GM19455 (cell line): ENCODE measurements around the gene AGMAT.
"Not testable (repeated sequence)": the region's sequence is repeated elsewhere in the genome, so short reads cannot be mapped to it uniquely, and the experiment has no call there.

Source experiments
- ATAC-seq: cut with Tn5 transposase; IDR thresholded peaks from one replicate; pipeline ENCODE4 v1.9.1; 2021; ENCODE audit not compliant: unreplicated experiment

AGMAT gene

DNA sequence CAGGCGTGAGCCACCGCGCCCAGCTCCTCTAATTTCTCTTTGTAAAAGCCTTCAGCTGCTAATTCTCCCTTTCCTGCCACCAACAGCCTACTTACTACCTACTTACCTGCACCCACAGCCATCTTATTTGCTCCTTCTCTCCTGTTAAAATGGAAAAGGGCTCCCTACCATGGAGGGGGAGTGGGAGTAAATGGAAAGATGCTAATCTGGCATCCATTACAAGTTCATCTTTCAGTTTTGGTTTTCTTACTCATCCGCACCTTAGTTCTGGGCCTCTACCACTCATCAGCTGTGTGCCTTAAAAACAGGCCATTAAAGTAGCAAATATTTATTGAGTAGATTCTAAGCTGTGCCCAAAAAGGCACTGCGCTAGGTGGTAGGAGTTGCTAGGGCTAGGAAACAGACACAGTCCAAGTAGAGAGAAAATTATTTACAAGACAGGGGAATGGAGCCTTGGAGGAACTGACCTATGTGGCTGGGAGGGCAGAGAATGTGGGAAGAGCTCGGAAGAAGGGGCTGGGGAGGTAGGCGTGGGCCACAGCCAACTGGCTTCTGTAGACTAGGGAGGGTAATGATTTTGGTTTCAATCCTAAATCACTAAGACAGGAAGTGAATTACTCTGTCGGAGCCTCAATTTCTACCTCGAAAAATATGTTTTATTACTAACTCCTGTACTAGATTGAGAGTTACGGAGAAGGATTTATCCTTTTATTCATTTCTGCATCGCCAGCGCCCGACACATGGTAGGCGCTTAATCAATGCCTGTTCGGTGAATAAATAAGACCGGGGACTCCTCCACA, 31.7 kb upstream of the AGMAT start:
- peak; percentile 12 for ATAC-seq

DNA sequence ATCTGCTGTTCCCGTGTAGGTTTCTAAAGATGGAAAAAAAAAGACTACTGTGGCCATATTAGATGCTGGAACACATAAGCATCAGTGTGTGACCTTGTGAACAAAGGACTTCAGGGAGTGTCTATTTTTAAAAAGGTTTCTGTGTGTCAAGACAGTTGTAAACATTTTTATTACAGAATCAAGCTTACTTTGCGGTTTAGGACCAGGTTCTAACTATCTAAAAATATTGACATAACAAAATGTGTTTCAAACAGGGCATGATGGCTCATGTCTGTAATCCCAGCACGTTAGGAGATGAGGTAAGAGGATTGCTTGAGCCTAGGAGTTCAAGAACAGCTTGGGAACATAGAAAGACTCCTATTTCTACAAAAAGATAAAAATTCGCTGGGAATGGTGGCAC, 25.3 kb upstream of the AGMAT start:
- ATAC-seq, result no peak

DNA sequence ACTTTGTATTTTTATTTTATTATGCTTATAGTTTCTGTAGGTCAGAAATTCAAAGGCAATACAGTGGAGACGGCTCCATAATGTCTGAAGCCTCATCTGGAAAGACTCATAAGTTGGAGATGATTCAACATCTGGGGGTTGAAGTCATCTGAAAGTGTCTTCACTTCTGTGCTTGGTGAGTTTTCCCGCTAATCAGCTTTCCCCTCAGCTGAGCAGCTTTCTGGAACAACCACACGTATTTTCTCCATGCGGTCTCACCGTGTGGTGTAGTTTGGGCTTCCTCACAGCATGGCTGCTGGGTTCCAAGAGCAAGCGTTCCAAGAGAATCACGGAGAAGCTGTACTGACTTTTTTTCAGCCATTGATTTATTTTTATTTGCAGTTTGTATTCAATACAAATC, 24.8 kb upstream of the AGMAT start:
- no peak for ATAC-seq

DNA sequence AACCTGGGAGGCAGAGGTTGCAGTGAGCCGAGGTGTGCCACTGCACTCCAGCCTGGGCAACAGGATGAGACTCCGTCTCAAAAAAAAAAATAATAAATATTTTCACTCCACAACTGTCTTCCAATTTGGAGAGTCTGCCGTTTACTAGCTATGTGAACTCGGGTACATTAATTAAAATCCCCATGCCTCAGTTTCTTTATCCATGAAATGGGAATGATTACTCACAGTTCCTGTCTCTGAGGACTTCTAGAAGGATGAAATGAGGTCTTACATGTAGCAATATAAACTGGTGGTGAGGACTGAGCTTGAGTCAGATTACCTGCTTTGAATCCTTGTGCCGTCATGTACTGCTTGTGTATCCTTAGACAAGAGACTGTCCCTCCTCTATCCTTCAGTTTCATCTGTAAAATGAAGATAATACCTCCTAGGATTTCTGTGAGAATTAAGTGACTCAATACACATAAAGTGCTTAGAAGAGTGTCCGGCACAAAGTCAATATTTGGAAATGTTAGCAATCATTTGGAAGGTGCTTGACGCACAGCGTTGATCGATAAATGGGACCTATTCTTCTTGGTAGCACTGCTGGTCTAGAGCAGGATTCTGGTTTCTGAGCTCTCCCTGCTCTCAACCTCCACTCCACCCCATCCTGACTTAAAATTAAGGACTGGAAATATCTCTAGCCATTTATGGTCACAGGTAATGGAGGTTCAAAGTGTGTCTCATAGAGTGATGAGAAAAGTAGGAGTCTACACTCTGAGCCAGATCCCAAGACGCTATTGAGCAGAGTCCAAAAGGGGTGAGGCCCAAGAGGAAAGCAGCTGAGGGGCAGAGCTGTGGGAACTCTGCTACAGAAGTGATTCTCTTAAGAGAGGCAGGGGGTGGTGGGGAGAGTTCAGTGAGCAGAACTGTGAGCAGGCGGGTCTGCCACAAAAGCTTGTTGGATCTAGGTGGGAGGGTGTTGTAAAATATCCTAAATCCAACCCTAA, 20.8 kb upstream of the AGMAT start:
- no peak for ATAC-seq

DNA sequence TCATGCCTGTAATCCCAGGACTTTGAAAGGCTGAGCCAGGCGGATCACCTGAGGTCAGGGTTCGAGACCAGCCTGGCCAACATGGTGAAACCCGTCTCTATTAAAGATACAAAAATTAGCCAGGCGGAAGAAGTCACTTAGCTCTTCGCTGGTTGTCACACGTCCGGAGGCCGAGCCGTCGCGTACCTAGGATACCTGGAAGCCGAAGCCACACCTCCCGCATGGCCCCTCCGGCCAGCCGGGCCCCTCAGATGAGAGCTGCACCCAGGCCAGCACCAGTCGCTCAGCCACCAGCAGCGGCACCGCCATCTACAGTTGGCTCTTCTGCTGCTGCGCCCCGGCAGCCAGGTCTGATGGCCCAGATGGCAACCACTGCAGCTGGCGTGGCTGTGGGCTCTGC, 19.5 kb upstream of the AGMAT start:
- ATAC-seq, result not testable (repeated sequence)

DNA sequence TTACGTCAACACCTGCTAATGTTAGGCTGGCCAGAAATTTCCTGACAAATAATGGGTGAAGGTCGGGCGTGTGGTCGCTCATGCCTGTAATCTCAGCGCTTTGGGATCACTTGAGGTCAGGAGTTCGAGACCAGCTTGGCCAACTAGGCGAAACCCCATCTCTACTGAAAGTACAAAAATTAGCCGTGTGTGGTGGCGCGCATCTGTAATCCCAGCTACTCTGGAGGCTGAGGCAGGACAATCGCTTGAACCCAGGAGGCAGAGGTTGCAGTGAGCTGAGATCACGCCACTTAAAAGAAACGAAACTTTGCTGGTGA, 19.1 kb upstream of the AGMAT start:
- not testable (repeated sequence) for ATAC-seq

DNA sequence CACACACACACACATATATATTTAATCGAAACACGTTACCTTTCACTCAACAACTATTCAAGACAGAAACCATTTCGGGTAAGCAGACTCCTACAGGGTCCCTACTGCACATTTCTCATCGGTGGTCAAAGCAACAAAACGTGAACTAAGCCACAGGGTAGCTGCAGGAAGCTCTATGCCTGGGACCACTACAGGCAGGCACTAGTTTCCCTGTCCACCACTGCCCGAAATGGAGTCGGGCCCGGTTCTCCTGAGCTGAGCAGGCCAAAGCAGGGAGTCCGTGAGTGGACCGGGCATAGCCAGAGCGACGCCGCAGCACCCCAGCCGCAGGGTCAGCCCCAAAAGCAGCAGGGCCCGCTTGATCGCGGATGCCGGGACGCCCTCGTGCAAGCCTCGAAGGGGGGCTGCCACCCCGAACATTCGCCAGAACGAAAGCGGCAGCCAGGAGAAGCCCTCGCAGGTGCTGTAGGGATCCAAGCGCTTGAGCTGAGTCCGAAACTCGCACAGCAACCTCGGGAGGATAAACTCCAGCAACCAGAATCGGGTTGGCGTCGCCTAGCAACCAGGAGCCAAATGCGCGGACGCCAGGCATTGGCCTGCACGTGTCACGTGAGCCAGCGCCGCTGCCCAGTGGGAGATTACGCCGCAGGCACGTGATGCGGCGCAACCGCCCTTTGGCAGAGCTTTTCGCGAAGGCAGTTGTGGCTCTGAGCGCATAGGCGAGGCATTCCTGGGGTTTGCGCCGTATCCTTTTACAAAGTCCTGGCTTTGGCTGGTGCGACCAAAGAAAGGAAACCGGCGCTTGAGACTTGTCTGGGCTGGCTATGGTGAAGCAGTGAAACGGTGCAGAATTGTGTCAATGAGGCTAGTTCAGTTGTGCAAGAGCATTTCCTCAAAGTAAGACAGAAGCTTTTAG, 18.5 kb upstream of the AGMAT start:
- ATAC-seq, result peak; percentile 97

DNA sequence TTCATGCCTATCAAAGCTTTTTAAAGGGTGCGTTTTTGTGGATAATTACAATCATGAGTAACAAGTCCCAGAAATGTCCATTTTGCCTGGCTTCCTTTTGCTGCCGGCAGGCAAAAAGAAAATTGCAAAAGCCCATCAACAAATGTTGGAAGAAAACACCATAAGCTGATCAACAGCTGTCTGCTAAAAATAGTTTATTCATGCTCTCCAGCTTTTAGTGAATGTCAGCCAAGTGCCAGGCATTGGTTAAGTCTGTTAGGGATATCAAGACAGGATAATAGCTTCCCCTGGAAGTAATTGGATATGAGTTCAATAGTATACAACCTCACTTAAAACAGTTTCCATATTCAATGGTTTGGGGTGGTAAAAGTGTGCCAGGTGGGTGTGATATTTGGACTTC, 13.6 kb upstream of the AGMAT start:
- no peak for ATAC-seq

DNA sequence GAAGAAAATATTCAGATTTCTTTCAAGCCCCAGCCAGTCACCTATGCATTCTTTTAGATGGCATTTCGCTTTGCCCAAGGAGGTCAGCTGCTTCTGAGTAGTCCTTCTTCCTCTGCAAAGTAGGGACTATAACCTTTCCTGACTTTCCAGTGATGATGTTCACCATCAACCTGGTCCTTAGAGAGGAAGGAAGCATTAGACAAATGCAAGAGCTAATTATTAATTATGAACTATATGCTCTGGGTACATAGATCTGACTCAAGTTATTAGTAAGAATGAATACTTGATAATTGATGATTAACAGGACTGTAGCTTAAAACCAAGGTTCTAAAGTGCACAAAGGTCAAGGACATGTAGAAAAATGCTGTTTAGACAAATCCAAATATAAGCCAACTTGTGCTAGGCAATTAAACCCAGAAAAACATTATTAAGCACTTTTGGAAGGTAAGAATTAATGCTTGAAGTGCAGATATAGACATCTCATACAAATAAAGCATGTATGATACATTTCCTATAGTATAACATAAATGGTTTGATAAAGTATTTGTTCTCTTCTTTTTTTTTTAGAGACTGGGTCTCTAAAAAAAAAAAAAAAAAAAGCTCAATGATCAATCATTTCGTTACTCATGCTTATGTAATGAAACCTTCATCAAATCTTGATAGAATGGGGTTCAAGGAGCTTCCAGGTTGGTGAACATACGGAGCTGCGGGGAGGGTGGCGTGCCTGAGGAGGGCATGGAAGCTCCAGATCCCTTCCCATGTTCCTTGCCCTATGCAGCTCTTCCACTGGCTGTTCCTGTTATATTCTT, 11.2 kb upstream of the AGMAT start:
- ATAC-seq, result no peak

DNA sequence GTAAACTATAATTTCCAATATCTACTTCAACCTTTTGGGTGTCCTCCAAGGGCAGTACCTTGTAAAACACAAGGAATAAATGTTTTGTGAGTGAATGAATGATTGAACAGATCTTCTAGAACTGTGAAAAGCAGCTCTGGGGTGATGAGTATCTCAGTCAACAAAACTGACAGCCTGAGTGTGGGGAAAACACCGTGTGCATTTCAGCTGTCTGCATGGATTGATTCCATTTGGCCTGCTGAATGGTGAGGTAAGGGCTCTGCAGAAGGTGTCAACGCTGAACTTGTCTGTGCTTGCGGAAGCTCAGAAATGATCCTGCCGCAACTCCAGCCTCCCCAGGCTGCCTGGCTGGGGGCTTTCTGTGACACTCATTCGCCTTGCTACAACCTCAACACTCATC, 7.4 kb upstream of the AGMAT start:
- no peak for ATAC-seq

DNA sequence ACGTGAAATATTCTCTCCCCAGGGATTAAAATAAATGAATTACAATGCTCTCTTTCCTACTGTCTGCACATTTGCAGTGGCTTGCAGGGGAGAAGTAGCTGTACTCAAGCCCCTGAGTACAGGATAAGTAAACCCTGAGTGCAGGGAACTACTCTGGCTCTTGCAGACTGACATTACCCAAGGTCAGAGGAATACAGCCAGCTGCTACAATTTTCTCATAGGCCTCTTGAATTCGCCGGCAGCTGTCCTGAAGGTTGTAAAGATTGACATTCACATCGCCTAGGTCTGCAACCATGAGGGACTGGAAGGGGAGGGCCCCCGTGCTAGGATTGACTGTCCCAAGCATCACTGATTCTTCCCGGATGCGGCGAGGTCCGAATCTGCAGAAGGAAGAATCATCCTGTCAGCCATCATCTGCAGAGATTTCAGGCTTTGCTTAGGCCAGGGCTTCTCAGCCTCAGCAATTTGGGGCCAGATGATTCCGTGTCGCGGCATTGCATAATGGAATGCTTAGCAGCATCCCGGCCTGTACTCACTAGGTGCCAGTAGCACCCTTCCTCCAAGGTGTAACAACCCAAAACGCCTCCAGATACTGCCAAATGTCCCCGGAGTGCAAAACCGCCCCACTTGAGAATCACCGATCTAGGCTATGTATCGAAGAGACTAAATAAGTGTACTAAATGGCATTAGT, 1.7 kb downstream of the AGMAT start:
- no peak for ATAC-seq

DNA sequence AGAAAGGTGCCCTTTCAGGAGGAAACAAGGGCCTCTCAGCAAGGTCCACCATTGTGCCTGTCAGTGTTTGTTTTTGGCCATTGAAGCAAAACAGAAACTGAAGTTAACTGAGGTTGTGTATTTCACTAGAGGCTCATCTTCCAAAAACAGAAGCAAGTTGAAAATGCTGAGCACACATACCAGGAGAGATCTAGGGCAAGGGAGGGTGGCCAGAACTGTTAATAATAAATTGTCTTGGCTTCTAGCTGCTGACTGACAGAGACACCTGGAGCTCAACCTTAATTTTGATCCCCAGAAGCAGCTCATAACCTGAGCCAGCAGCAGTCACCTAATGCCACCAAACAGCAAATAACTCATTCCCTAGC, 5.2 kb downstream of the AGMAT start:
- no peak for ATAC-seq

DNA sequence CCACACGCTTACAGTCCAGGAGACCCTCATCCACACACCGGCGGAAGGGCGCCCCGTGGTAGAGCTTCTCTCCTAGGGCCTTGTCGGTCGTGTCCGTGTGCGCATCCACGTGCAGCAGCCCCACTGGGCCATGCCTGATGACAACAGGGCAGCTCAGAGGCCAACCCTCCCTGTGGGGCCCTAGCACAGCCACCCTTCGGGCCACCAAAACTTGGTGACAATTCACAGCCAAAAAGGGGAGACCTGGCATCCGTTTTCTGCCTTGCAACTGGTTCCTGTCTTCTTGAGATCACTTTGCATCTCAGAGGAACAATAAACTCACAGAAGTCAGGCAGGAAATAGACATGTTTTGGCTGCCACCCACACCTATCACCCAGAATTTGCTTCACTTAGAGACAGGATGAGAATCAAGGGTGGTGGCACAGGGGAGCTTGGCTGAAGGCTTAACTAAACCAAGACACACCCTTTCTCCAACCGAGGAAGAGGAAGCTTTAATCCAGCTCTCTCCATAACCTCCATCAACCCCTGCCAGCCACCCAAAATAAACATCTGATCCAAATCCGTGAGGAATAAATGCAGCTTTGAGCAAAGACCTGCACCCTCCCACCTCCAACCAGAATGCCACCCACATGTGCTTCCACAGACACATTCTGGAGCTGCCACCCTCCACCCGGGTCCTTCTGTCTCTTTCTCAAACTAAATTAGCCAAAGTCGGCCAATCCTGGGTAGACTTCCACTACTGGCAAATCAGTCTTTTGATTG, 5.7 kb downstream of the AGMAT start:
- no peak for ATAC-seq

DNA sequence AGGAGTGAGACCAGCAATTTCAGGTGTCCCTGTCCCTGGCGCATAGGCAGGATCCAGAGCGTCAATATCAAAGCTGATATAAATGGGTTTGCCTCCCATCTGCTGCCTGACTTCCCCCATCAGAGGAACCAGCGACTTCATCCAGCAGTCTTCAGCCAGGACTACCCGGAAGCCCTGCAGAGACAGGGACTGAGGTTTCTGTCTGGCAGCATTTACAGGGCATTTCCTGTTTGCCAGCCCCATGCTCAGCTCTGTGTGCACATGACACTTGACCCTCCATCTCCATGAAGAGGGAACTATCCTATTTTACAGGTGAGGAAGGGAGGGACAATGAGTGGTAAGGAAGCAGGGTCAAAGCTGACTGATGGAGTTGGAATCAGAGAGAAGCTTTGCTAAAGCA, 7.2 kb downstream of the AGMAT start:
- no peak for ATAC-seq

DNA sequence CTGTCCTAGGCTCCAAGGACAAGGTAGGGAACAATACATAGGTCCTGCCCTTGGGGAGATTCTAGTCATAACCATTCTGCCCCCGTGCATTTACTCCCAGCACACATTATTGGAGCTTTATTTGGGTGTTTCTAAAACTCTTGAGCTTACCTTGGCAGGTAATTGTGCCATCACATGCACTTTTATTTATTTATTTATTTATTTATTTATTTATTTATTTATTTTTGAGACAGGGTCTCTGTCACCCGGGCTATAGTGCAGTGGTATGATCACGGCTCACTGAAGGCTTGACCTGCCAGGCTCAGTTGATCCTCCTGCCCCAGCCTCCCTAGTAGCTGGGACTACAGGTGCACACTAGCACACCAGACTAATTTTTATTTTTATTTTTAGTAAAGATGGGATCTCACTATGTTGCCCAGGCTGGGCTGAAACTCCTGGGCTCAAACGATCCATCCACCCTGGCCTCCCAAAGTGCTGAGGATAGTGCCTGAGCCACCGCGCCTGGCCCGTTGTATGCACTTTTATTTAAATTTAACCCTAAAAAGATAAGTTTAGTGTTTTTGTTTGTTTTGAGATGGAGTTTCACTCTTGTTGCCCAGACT, 9.2 kb downstream of the AGMAT start:
- no peak for ATAC-seq

DNA sequence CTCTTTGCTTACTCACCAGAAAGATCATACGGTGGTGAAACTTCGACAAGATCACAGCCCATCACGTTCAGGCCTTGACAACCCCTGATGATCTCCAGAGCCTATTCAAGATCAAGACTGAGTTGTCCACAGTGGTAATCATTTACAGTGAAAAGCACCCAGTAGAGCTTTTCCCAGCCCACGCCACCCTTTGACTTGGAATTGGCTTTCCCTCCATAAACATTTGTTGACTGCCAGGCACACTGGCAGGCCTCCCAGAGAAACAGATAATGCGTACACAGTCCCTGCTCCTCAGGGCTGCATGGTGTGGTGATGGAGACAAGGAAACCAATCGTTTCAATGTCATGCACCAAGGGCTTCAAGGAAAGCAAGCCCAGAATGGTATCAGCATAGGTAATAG, 10.1 kb downstream of the AGMAT start:
- no peak for ATAC-seq

DNA sequence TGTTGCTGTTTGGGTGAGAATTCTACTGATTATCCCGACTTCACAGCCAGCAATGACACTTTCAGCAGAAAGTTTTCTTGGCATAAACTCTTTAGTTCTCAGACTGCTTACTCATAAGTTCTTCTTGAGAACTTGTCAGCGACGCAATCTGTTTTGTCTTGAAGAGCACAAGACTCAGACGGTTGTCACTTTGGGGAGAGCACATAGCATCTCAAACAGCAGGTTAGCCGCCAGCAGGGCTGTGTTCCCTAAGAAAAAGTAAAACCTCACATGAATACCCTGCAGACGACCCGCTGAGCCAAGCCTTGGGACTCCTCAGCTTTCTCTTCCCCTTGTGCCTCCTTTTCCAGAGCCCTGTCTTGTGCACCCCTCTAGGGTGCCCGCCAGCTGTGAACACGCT, 11.4 kb downstream of the AGMAT start:
- ATAC-seq, result no peak

DNA sequence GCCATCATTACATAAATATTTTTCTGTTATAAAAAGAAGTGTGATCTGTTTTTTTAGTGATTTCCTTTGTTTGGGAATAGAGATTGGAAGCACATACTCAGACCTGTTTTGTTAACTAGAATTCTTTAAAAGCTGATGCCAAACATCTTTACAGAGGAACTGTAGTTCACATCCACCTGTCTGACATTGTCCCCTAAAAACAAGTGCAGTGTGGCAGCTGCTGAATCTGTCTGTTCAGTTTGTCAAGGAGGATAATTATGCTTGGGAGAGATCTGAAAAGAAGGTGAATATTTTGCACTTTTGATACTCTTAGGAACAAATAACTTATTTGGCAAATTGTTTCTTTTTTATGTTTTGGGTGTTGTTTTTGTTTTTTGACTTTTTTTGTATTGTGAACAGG, 13.6 kb downstream of the AGMAT start:
- ATAC-seq, result no peak

DNA sequence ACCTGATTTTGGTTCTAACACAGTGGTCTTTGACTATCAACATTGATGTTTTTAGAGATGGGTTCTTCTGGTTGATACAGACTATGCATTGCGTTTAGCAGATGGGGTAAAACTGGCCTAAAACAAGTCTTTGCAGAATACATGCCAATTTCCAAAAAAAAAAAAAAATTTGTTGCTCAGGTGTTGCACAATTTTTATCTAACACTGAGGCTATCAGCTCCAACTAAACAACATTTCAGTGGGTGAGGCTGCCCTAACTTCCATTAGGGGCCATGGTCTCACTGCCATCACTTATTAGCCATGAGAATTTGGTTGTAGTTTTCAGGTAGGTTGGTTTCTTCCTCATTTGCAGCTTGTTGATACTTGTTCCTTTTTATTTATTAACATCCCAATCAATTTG, 14.0 kb downstream of the AGMAT start:
- no peak for ATAC-seq
